Naive thymus-derived CD8-positive, alpha-beta T cell (primary cell): ENCODE data around the gene GPRIN1. TPM values are rescaled to one million over a fixed set of nuclear protein-coding genes. Genes with fewer than 3 reads are reported as not detected.

Source experiments
- ATAC-seq, 2 donors: fragments of 150-1000 bp; cut with Tn5 transposase in 1 of 2; sonication (Bioruptor Pico), chemical (Tn5 transposase) in 1 of 2; 1 replicate in 1 of 2; 2 replicates in 1 of 2; pipeline ENCODE4 v1.10.0; 2021; ENCODE audit warnings: mild to moderate bottlenecking in 2 of 2, moderate library complexity in 2 of 2
- POLR2A ChIA-PET: fragments of 350-600 bp; sonication (Branson Sonifier 250); formaldehyde crosslinking; loops from one replicate; lab custom pipeline; 2021; ENCODE audit warnings: antibody characterized with exemption; lab: Charles Lee
- DNase-seq, 10 donors: peaks; one replicate each; pipeline versions ENCODE4 v3.0.0 to v3.0.0-alpha.2; 2020 to 2022
- H3K27ac Mint-ChIP-seq, 10 donors: one replicate each; pipeline ENCODE4 v1.8.0; 2020 to 2022; ENCODE audit warnings: mild to moderate bottlenecking in 10 of 10, mixed read lengths in 10 of 10, moderate library complexity in 4 of 10, inconsistent platforms in 1 of 10
- H3K27me3 Mint-ChIP-seq, 5 donors: one replicate each; pipeline ENCODE4 v1.8.0; 2021 to 2022; ENCODE audit warnings: mixed read lengths in 5 of 5
- H3K36me3 Mint-ChIP-seq, 3 donors: one replicate each; pipeline ENCODE4 v1.8.0; 2020 to 2022; ENCODE audit warnings: mixed read lengths in 3 of 3, mild to moderate bottlenecking in 2 of 3, inconsistent platforms in 1 of 3
- H3K4me1 Mint-ChIP-seq, 4 donors: one replicate each; pipeline ENCODE4 v1.8.0; 2021 to 2022; ENCODE audit warnings: mixed read lengths in 4 of 4
- H3K4me3 Mint-ChIP-seq, 10 donors: one replicate each; pipeline ENCODE4 v1.8.0; 2020 to 2022; ENCODE audit warnings: mild to moderate bottlenecking in 10 of 10, mixed read lengths in 10 of 10, moderate library complexity in 6 of 10, inconsistent platforms in 1 of 10
- H3K9me3 Mint-ChIP-seq, 9 donors: one replicate each; pipeline ENCODE4 v1.8.0; 2020 to 2022; ENCODE audit warnings: mixed read lengths in 9 of 9, mild to moderate bottlenecking in 3 of 9, inconsistent platforms in 1 of 9, moderate library complexity in 1 of 9
- polyA plus RNA-seq, 3 donors: library from polyadenylated mRNA; unstranded; fragments of 300-500 nt; fragmentation: Illumina TruSeq; gene quantifications; one replicate each; pipeline ENCODE4 v1.2.3, GENCODE V29; 2021
- total RNA-seq, 8 experiments: library from RNA in 2 of 8; stranded (reverse) in 2 of 8; gene quantifications; one replicate each; pipeline ENCODE4 v1.2.3 and lab custom pipeline; 2021 to 2026

The GPRIN1 gene
- total and polyA plus RNA-seq, 5 experiments from 2014 or later: 0.06 to 0.27 (median 0.11) TPM; not detected in 2

DNA sequence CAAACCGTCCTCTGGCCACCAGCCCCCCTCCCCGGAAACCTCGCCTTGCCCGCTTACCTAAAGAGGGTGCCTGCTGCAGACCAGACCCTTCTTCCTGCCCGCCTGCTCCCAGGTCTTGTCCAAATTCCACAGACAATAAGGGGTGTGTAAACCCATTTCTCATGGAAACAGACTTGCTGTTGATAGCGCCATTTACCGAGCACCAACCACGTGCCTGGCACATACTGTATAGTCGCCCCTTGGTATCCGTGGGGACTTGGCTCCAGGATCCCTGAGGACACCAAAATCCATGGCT, 35.7 kb downstream of the GPRIN1 start:
- no peak for ATAC-seq
- DNase-seq: no peak
- Mint-ChIP-seq H3K4me3 (no peak overlapping the region), H3K9me3 (no peaks in the 10 kb centered on the region), H3K27ac (peak overlapping the region in 1 of 10 donors; percentile 28), H3K36me3 (no peaks in the 10 kb centered on the region), H3K4me1 (peaks cover 3 to 12% (median 6%) of the 10 kb centered on the region in 4 donors), H3K27me3 (peaks cover 0 to 5% (median 0%) of the 10 kb centered on the region in 5 donors)
- POLR2A ChIA-PET: interaction anchor here (1.0 to 3.3 kb wide), 4 partner anchors 30 to 158 kb away, joined by 3 to 15 read pairs (median 7); partner anchors contain the start of gene CLTB

DNA sequence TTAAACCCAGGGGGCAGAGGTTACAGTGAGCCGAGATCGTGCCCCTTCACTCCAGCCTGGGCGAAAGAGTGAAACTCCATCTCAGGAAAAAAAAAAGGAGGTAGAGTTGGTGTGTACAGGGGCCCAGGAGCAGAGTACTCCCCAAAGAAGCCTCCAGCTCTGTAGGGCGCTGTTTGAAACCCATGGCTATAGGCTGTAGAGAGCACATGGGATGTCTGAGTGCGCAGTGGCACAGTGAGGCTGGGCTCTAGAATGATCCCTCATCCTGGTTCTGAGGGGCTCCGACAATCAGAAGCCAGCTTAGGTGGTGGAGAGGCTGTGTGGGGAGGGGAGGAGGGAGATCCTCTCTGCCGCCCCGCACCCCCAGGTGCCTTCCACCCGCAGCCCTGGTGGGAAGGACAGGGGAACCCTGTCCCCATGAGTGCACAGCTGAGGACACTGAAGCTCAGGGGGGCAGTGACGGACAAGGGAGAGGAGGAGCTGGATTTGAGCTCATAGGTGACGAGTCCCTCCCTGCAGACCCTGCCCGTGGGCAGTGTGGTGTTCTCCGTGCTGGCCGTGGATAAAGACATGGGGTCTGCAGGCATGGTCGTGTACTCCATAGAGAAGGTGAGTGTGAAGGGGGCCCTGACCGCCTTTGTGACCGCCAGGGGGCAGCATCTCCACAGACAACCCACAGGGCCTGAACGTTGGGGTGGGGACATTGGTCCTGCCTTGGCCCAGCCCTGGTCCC, 36.2 kb downstream of the GPRIN1 start:
- peaks cover 3 to 12% (median 6%) of the 10 kb centered on the region in 4 donors for H3K4me1 Mint-ChIP-seq
- peak; percentile 44 to 87 (median 74) for DNase-seq
- ATAC-seq: peak; percentile 92 to 95
- peak overlapping the region in 1 of 10 donors; percentile 28 for H3K27ac Mint-ChIP-seq
- H3K36me3 Mint-ChIP-seq: no peaks in the 10 kb centered on the region
- H3K9me3 Mint-ChIP-seq: no peaks in the 10 kb centered on the region
- POLR2A ChIA-PET: interaction anchor here (0.5 to 3.3 kb wide), 7 partner anchors 12 to 157 kb away, joined by 3 to 15 read pairs (median 4); partner anchors contain the start of gene CLTB
- no peak overlapping the region for H3K4me3 Mint-ChIP-seq
- H3K27me3 Mint-ChIP-seq: peaks cover 0 to 5% (median 0%) of the 10 kb centered on the region in 5 donors

DNA sequence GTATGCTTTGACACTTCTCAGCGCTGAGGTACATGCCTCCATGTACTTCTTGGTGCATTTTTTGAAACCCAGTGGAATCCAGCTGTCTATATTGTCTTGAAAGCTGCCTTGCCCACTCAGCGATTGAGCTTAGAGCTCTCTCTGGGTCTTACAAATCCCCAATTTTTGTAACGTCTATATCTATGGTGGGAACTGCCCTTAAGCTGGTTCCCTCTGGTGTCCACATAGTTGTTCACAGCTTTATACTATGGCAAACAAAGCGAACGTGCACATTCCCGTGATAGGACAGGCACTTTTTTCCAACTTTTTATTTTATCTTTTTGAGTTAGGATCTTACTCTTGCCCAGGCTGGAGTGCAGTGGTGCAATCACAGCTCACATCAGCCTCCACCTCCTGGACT, 39.9 kb downstream of the GPRIN1 start:
- peaks cover 3 to 10% (median 6%) of the 10 kb centered on the region in 4 donors for H3K4me1 Mint-ChIP-seq
- H3K27me3 Mint-ChIP-seq: peaks cover 0 to 5% (median 0%) of the 10 kb centered on the region in 5 donors
- H3K4me3 Mint-ChIP-seq: no peak overlapping the region
- no peaks in the 10 kb centered on the region for H3K36me3 Mint-ChIP-seq
- POLR2A ChIA-PET: interaction anchor here (0.6 to 1.3 kb wide), 5 partner anchors 26 to 46 kb away, joined by 3 to 5 read pairs (median 4); no protein-coding TSS in a partner anchor
- no peak for ATAC-seq
- DNase-seq: no peak
- no peaks in the 10 kb centered on the region for H3K9me3 Mint-ChIP-seq
- no peak overlapping the region for H3K27ac Mint-ChIP-seq

DNA sequence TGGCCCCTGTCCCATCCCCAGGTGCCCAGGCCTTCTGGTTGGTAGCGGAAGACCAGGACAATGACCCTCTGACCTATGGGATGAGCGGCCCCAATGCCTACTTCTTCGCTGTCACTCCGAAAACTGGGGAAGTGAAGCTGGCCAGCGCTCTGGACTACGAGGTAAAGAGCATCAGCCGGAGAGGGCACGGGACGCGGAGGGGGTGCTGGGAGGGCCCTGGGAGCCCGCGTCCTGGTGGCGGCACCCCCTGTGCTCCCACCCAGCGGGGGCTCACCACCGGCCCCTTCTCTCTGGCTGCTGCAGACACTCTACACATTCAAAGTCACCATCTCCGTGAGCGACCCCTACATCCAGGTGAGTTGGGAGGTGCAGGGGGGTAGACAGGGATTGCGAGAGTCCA, 41.3 kb downstream of the GPRIN1 start:
- peaks cover 0 to 5% (median 0%) of the 10 kb centered on the region in 5 donors for H3K27me3 Mint-ChIP-seq
- no peak overlapping the region for H3K27ac Mint-ChIP-seq
- no peak for DNase-seq
- H3K9me3 Mint-ChIP-seq: no peaks in the 10 kb centered on the region
- H3K4me3 Mint-ChIP-seq: no peak overlapping the region
- H3K36me3 Mint-ChIP-seq: no peaks in the 10 kb centered on the region
- POLR2A ChIA-PET: no interaction called here
- ATAC-seq: no peak
- peaks cover 0 to 2% (median 2%) of the 10 kb centered on the region in 4 donors for H3K4me1 Mint-ChIP-seq

DNA sequence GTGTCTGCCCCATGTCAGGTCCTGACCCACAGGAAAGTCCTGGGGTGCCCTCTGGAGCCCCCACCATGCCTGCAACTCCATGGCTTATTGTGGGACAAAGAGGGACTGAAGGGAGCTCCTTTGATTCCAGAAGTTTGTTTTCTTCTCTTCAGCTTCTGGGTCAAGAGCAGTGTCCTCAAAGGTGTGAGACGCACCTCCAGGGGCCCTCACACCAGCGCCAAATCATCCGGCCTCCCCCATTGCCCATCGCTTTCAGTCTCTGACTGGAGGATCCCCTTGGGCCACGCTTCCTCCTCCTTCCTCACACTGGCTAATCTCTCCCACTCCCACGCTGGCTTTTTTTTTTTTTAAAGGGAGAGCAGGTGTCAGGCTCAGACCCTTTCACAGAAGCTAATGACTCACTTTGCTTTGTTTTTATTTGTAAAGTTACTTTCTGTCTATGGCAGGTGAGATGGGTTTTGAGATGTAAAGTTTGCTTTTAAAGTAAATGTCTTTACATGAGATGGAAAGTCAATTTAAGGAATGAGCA, 44.1 kb downstream of the GPRIN1 start:
- peak overlapping the region in 1 of 10 donors; percentile 31 for H3K27ac Mint-ChIP-seq
- POLR2A ChIA-PET: no interaction called here
- no peaks in the 10 kb centered on the region for H3K36me3 Mint-ChIP-seq
- H3K4me3 Mint-ChIP-seq: no peak overlapping the region
- peaks cover 8 to 20% (median 12%) of the 10 kb centered on the region in 4 donors for H3K4me1 Mint-ChIP-seq
- DNase-seq: no peak
- ATAC-seq: no peak
- H3K27me3 Mint-ChIP-seq: peaks cover 0 to 3% (median 0%) of the 10 kb centered on the region in 5 donors
- H3K9me3 Mint-ChIP-seq: no peaks in the 10 kb centered on the region

DNA sequence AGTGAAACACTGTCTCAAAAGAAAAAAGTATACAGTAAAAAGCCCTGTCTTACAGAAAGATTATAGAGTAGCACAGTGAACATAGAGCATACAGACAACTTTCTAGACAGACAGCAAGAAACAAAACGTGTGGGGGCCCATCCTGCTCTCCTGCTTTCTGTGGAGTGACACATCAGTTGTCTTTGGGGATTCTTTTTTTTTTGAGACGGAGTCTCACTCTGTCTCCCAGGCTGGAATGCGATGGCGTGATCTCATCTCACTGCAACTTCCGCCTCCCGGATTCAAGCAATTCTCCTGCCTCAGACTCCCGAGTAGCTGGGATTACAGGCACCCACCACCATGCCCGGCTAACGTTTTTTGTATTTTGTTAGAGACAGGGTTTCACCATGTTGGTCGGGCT, 46.0 kb downstream of the GPRIN1 start:
- Mint-ChIP-seq H3K9me3 (no peaks in the 10 kb centered on the region), H3K4me3 (no peak overlapping the region), H3K27me3 (no peaks in the 10 kb centered on the region), H3K36me3 (no peaks in the 10 kb centered on the region), H3K27ac (no peak overlapping the region), H3K4me1 (peaks cover 20 to 35% (median 27%) of the 10 kb centered on the region in 4 donors)
- DNase-seq (no peak), ATAC-seq (no peak)
- POLR2A ChIA-PET: interaction anchor here (1.3 kb wide), 1 partner anchor 9 kb away, joined by 3 read pairs; no protein-coding TSS in a partner anchor

DNA sequence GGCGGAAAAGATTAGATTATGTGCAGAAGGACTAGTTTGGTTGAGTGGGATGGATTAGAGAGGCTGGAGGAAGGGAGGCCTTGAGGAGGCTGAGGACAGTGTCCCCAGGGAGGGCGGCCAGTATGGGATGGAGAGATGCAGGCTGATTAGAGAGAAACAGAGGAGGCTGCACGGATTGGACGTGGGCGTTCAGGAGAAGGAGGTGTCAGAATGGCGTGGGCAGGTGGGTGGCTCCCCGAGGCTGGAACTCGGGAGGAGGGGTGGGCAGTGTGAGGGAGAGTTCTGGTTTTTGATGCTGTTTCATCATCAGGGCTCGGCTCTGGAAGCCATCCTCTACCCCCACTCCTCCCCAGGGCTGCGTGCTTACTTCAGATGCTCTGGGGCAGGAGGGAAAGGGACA, 47.8 kb downstream of the GPRIN1 start:
- H3K27me3 Mint-ChIP-seq: no peaks in the 10 kb centered on the region
- H3K4me1 Mint-ChIP-seq: peaks cover 20 to 40% (median 28%) of the 10 kb centered on the region in 4 donors
- no peaks in the 10 kb centered on the region for H3K36me3 Mint-ChIP-seq
- H3K9me3 Mint-ChIP-seq: no peaks in the 10 kb centered on the region
- POLR2A ChIA-PET: interaction anchor here (0.7 to 1.5 kb wide), 4 partner anchors 11 to 33 kb away, joined by 3 to 4 read pairs (median 4); partner anchors contain the start of gene RNF44
- peak overlapping the region in 4 of 10 donors; percentile 54 to 87 (median 73) for H3K27ac Mint-ChIP-seq
- no peak overlapping the region for H3K4me3 Mint-ChIP-seq
- no peak for ATAC-seq
- no peak for DNase-seq

DNA sequence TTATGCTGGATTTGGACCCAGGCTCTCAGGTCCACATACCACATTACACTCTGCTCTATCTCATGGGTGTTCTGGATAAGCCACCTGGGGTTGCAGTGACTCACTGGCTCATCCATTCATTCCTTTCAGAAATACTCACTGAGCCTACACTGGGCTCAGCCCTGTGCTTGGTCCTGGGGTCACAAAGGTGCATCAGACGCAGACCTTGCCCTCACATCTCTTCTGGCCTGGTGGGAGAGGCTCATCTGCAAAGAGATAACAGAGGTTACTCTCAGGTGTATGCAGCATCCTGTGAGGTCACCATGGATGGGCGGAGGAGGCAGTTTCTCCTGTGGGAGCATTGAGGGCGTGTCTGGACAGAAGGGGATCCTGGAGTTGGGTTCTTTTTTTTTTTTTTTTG, 48.7 kb downstream of the GPRIN1 start:
- peaks cover 22 to 48% (median 36%) of the 10 kb centered on the region in 4 donors for H3K4me1 Mint-ChIP-seq
- DNase-seq: no peak
- no peaks in the 10 kb centered on the region for H3K36me3 Mint-ChIP-seq
- no peak for ATAC-seq
- POLR2A ChIA-PET: interaction anchor here (0.7 to 1.5 kb wide), 5 partner anchors 12 to 33 kb away, joined by 3 to 5 read pairs (median 4); partner anchors contain the start of gene RNF44
- H3K4me3 Mint-ChIP-seq: peak overlapping the region in 1 of 10 donors; percentile 6
- H3K27ac Mint-ChIP-seq: peak overlapping the region in 5 of 10 donors; percentile 15 to 87 (median 41)
- no peaks in the 10 kb centered on the region for H3K27me3 Mint-ChIP-seq
- no peaks in the 10 kb centered on the region for H3K9me3 Mint-ChIP-seq

DNA sequence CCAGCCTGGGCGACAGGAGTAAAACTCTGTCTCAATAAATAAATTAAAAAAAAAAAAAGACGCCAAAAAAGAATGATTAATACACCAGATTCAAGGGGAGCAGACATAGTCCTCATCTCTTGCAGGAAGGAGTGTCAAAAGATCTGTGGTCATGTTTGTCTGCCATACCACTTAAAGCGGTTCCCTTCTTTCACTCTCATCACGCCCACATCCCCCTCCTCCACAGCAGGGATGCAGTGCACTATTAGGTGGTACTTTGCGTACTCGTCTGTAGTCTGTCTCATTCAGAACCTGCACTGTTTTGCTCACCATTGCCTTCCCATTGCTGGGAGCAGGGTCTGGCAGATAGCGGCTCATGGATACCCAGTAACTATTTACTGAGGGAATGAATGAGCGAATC, 49.6 kb downstream of the GPRIN1 start:
- DNase-seq (peak in 5 of 10 donors; percentile 11 to 60 (median 33)), ATAC-seq (peak; percentile 75 to 87)
- H3K27me3 Mint-ChIP-seq: no peaks in the 10 kb centered on the region
- POLR2A ChIA-PET: interaction anchor here (1.5 kb wide), 1 partner anchor 17 kb away, joined by 5 read pairs; no protein-coding TSS in a partner anchor
- no peaks in the 10 kb centered on the region for H3K9me3 Mint-ChIP-seq
- peak overlapping the region in 6 of 10 donors; percentile 12 to 49 (median 26) for H3K4me3 Mint-ChIP-seq
- peak overlapping the region in 2 of 10 donors; percentile 15 to 41 for H3K27ac Mint-ChIP-seq
- H3K36me3 Mint-ChIP-seq: no peaks in the 10 kb centered on the region
- peaks cover 25 to 57% (median 44%) of the 10 kb centered on the region in 4 donors for H3K4me1 Mint-ChIP-seq

DNA sequence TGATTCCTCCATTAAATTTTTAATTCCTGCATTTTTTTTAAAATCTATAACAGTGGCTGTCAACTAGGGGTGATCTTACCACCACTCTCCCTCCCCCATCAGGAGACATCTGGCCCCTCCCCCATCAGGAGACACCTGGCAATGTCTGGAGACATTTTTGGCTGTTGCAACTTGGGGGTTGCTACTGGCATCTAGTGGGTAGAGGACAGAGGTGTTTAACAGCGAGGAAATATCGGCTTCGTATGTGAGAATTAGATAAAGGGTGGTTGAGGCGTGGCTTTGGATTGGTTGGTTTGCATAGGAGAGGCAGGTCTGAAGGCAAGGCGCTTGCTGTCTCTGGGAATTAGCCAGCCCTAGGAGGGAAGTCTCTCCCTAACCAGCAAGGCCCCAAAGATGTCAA, 50.3 kb downstream of the GPRIN1 start:
- Mint-ChIP-seq H3K36me3 (no peaks in the 10 kb centered on the region), H3K4me1 (peaks cover 28 to 64% (median 51%) of the 10 kb centered on the region in 4 donors), H3K4me3 (peak overlapping the region in 5 of 10 donors; percentile 15 to 52 (median 31)), H3K9me3 (no peaks in the 10 kb centered on the region), H3K27ac (peak overlapping the region in 7 of 10 donors; percentile 9 to 72 (median 53)), H3K27me3 (no peaks in the 10 kb centered on the region)
- POLR2A ChIA-PET: interaction anchor here (0.7 to 13.3 kb wide), 4 partner anchors 16 to 198 kb away, joined by 3 to 346 read pairs (median 4); partner anchors contain the start of genes KIAA1191 and RNF44
- DNase-seq: peak in 4 of 10 donors; percentile 9 to 75 (median 42)
- peak; percentile 69 to 71 for ATAC-seq

DNA sequence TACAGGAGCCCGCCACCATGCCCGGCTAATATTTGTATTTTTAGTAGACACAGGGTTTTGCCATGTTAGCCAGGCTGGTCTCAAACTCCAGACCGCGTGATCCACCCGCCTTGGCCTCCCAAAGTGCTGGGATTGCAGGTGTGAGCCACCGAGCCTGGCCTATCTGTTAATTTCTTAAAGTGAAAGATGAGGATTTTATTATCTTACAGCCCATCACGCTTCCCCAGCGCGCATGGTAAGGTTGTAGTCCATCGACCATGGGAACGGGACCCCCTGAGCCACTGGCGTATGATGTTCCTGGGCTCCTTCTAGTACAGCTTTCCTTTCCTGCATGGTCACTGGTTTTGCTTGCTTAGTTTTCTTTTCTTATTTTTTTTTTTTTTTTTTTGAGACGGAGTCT, 52.1 kb downstream of the GPRIN1 start:
- Mint-ChIP-seq H3K27ac (no peak overlapping the region), H3K4me3 (no peak overlapping the region), H3K4me1 (peaks cover 37 to 82% (median 66%) of the 10 kb centered on the region in 4 donors), H3K27me3 (no peaks in the 10 kb centered on the region), H3K9me3 (no peaks in the 10 kb centered on the region), H3K36me3 (no peaks in the 10 kb centered on the region)
- DNase-seq (no peak), ATAC-seq (no peak)
- POLR2A ChIA-PET: interaction anchor here (1.1 to 13.3 kb wide), 2 partner anchors 20 to 141 kb away, joined by 10 to 346 read pairs; partner anchors contain the start of genes CLTB and RNF44

DNA sequence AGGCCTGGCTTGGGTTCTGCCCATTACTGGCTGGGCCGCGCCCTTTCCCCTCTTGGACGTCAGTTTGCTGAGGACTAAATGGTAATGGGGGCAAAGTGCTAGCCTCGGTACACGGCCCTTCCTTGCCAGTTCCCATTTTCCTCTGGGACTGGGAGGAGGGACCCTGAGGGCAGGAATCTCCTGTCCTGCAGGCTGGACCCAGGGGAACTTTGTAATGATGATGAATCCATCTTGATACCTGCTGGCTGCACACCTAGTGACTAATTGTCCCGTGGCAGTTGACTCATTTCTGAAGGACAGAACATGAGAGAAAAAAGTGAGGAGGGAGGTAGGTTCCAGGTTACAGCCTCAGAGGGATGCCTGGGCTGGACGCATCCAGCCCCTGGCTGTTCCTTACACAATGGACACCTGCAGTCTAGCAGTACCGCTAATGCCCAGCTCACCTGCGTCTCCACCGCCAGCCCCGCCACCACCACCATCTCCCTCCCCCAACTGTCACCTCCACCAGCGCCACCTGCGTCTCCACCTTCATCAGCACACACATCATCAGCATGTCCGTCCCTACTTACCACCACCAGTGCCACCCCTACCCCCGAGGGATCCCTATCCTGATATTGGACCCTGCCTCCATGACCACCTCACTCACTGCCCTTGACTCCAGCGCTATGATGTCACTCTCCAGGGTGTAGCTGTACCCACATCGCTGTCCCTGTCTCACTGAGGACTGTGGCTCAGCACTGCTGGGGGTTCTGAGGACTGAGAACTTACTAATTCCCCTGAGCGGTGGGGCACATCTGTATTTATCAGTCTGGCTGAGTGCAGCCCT, 56.5 kb downstream of the GPRIN1 start:
- DNase-seq (peak in 1 of 10 donors; percentile 60), ATAC-seq (peak in 1 of 2 donors; percentile 8)
- POLR2A ChIA-PET: interaction anchor here (0.8 to 13.3 kb wide), 4 partner anchors 15 to 137 kb away, joined by 3 to 346 read pairs (median 4); partner anchors contain the start of genes CLTB and RNF44
- no peaks in the 10 kb centered on the region for H3K9me3 Mint-ChIP-seq
- H3K36me3 Mint-ChIP-seq: no peaks in the 10 kb centered on the region
- H3K27ac Mint-ChIP-seq: peak overlapping the region; percentile 36 to 93 (median 76)
- peaks cover 28 to 79% (median 59%) of the 10 kb centered on the region in 4 donors for H3K4me1 Mint-ChIP-seq
- no peaks in the 10 kb centered on the region for H3K27me3 Mint-ChIP-seq
- peak overlapping the region in 4 of 10 donors; percentile 29 to 64 (median 40) for H3K4me3 Mint-ChIP-seq
